Measurements from ENCODE around the gene DDX50.

DDX50 gene

GRCh38 chr10:68870545-68871104, 30.5 kb upstream of the DDX50 start:
- TF ChIP-seq, protein P1, sequence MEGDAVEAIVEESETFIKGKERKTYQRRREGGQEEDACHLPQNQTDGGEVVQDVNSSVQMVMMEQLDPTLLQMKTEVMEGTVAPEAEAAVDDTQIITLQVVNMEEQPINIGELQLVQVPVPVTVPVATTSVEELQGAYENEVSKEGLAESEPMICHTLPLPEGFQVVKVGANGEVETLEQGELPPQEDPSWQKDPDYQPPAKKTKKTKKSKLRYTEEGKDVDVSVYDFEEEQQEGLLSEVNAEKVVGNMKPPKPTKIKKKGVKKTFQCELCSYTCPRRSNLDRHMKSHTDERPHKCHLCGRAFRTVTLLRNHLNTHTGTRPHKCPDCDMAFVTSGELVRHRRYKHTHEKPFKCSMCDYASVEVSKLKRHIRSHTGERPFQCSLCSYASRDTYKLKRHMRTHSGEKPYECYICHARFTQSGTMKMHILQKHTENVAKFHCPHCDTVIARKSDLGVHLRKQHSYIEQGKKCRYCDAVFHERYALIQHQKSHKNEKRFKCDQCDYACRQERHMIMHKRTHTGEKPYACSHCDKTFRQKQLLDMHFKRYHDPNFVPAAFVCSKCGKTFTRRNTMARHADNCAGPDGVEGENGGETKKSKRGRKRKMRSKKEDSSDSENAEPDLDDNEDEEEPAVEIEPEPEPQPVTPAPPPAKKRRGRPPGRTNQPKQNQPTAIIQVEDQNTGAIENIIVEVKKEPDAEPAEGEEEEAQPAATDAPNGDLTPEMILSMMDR (IDR thresholded peaks at IDR 0.05; ENCODE audit: extremely low read depth, missing control alignments): no peak
- DNase-seq (ENCODE audit: low spot score): no peak

DNA sequence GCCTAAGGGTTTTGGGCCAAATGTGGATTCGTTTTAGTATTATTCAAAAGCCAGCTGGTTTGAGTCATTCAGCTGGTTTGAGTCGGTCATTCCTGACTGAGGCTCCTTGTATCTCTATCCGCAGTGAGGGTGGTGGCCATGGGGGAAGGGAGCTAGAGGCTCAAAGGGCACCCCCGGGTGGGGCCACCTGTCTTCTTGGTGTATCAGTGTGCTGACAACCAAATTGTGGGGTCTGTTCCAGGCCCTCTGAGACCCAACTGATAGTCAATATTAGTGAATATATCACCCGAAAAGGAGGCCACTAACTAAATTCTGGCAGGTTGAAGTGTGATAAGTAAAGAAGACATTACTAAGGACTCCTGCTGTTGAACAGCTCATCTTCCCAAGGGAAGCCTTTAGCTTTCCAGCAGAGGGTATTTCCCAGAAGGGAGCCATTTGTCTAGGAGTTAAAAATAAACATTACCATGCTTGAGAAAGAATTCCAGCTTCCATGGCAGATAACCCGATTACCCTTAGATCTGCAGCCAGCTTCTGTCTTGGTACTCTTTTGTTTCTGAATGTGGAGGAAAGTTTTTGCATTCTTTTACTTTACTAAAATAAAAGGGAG, 29.9 kb upstream of the DDX50 start:
- TF ChIP-seq, protein P1 (IDR thresholded peaks at IDR 0.05; ENCODE audit: extremely low read depth, missing control alignments): no peak
- no peak for DNase-seq (ENCODE audit: low spot score)

- no peak for DNase-seq (ENCODE audit: low spot score)
- TF ChIP-seq, protein P1 (IDR thresholded peaks at IDR 0.05; ENCODE audit: extremely low read depth, missing control alignments): no peak
Observed at GRCh38 chr10:68871731-68872342, 29.3 kb upstream of the DDX50 start.

- DNase-seq (ENCODE audit: low spot score): no peak
- TF ChIP-seq, protein P1 (IDR thresholded peaks at IDR 0.05; ENCODE audit: extremely low read depth, missing control alignments): no peak
Observed at GRCh38 chr10:68876246-68877138, 24.6 kb upstream of the DDX50 start.

- TF ChIP-seq, protein P1 (IDR thresholded peaks at IDR 0.05; ENCODE audit: extremely low read depth, missing control alignments): no peak
Observed at GRCh38 chr10:68877482-68878110, 23.5 kb upstream of the DDX50 start.

DNA sequence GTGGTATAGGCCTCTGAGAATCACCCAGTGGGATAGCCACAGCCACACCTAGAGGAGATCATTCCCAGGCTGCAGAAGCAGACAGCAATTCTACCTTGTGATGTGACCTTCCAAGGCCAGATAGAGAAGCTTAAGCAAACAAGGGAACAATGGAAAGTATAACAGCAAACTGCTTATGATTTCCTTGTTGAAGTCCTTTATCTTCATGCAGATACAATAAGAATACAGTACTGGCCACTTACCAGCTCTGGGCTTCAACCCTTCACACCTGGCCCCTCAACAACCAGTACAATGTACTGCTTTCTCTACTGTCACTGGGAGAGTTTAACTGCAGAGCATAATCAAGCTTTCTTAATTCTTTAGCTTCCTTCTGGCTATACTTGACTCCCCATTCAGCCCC, 22.6 kb upstream of the DDX50 start:
- TF ChIP-seq, protein P1 (IDR thresholded peaks at IDR 0.05; ENCODE audit: extremely low read depth, missing control alignments): no peak

More at GRCh38 chr10:68877482-68878110, 23.5 kb upstream of the DDX50 start:
- no peak for DNase-seq (ENCODE audit: low spot score)

More for the DNA sequence above, 22.6 kb upstream of the DDX50 start:
- DNase-seq (ENCODE audit: low spot score): no peak

Data from GM20000 (cell line).